Skeletal muscle cell (primary cell): ENCODE measurements around the gene CIBAR2.
"Not testable (repeated sequence)": the region's sequence is repeated elsewhere in the genome, so short reads cannot be mapped to it uniquely, and the experiment has no call there.

ENCODE experiments used
- DNase-seq: peaks from one replicate; pipeline ENCODE4 v3.0.0-alpha.2; 2010; ENCODE audit warnings: low read depth
- H3K4me3 ChIP-seq: 2 replicates; pipeline ENCODE4 v1.5.1; 2011; ENCODE audit warnings: low read depth, mild to moderate bottlenecking, control low read depth, low read length, moderate library complexity

The CIBAR2 gene

GRCh38 chr16:85072947-85073346 is 39.3 kb downstream of the CIBAR2 start:
- H3K4me3 ChIP-seq: no peak overlapping the region
- peak; percentile 48 for DNase-seq

DNA sequence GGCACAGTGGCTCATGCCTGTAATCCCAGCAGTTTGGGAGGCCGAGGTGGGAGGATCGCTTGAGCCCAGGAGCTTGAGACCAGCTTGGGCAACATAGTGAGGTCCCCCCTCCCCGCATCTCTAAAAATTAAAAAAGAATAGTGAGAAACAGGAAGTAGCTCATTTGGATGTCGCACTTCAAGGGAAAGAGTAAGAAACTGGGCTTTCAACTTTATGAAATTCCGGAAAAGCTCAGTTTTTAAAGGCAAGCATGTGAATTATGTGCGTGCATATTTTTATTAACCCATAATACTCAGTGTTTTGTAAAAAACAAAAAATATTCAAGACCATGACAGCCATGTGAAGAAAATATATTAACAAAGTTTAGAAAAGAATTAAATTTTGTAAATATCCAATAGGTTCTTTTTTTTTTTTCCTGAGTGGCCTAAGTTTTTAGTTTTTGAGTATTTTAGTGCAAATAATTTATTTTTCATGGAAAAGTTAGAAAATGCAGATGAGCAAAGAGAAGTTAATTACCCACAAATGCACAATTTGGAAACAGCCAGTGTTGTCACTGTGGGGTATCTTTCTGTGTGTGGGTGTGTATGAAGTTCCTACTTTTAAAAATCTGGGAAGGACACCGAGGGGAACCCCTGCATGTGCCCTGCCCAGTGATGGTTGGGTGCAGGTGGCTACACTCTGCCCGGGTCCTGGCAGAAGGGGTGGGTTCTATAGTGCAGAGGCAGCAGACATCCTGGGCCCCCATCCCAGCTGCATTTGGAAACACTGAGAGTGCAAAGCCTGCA is 40.0 kb downstream of the CIBAR2 start:
- no peak overlapping the region for H3K4me3 ChIP-seq
- no peak for DNase-seq

GRCh38 chr16:85069171-85069570 is 43.1 kb downstream of the CIBAR2 start:
- DNase-seq: no peak

GRCh38 chr16:85068746-85069145 is 43.5 kb downstream of the CIBAR2 start:
- H3K4me3 ChIP-seq: no peak overlapping the region
- DNase-seq: no peak

More at GRCh38 chr16:85069171-85069570, 43.1 kb downstream of the CIBAR2 start:
- no peak overlapping the region for H3K4me3 ChIP-seq

GRCh38 chr16:85067426-85067825 is 44.8 kb downstream of the CIBAR2 start:
- no peak overlapping the region for H3K4me3 ChIP-seq
- no peak for DNase-seq

DNA sequence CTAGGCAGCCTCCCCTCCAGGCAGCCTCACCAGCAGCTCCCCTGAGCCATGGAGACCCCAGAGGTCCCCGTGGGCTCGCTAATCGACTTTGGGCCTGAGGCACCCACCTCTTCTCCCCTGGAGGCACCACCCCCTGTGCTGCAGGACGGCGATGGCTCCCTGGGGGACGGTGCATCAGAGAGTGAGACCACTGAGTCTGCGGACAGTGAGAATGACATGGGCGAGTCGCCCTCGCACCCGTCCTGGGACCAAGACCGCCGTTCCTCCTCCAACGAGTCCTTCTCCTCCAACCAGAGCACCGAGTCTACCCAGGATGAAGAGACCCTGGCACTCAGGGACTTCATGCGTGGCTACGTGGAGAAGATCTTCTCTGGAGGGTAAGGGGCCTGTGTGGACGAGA is 45.2 kb downstream of the CIBAR2 start:
- H3K4me3 ChIP-seq: no peak overlapping the region
- no peak for DNase-seq

DNA sequence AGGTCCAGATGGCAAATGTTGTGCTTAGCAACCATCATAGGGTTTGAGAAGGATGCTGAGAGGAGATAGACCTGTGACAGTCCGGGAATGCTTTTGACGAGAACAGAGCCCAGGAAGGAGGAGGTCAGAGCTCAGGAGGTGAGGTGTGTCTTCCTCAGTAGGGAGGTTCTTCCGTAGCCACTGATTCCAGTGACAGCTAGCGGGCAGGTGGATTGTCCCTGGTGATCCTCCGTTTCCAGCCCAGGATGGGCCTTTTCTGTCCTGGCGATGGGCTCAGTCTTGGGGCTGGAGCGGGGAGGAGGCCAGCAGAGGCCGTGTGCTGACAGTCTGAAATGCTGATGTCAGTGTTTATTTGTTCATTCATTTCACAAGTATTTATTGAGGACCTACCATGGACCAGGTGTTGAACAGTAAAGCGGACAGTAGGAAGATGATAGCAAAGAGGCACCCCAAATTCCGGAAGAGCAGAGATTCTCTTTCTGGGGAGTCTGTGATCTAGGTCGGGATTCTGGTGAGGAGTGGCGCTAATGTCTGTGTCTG is 45.9 kb downstream of the CIBAR2 start:
- no peak overlapping the region for H3K4me3 ChIP-seq
- no peak for DNase-seq

GRCh38 chr16:85065099-85065498 is 47.2 kb downstream of the CIBAR2 start:
- DNase-seq: no peak
- no peak overlapping the region for H3K4me3 ChIP-seq

DNA sequence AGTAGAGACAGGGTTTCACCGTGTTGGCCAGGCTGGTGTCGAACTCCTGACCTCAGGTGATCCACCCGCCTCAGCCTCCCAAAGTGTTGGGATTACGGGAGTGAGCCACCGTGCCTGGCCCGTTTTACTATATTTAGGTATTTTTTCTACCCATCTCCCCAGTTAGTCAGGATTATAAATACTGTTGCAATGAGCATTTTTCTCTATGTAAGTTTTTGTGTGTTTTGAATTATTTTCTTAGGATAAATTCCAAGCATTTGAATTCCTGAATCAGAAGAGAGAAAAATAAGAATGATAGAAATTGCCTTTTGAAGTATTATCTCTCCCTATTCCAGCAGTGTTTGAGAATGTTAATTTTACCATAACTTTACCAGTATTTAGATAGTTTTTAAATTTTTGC is 48.1 kb downstream of the CIBAR2 start:
- no peak overlapping the region for H3K4me3 ChIP-seq
- no peak for DNase-seq

- no peak overlapping the region for H3K4me3 ChIP-seq
- no peak for DNase-seq
Measured at GRCh38 chr16:85062845-85063244, 49.4 kb downstream of the CIBAR2 start.

GRCh38 chr16:85062323-85062722 is 49.9 kb downstream of the CIBAR2 start:
- DNase-seq: no peak
- no peak overlapping the region for H3K4me3 ChIP-seq

DNA sequence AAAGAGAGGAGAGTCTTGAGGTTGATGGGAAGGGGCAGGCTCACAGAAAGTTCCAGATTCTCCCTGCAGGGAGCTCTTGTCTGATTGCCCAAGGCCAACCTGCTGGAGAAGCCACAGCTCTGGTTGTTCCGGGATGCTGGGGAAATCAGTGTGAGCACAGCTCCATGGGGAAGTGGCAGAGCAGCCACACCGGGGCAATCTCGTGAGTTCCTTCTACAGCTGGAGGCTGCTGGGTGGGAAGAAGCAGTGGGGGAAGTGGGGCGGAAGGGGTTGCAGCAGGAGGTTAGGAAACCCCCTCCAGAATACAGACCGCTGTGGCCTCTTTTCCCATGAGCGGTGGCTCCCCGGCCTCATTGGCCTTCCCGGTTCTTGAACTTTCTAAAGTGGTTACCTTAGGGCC is 50.7 kb downstream of the CIBAR2 start:
- H3K4me3 ChIP-seq: no peak overlapping the region
- DNase-seq: no peak

GRCh38 chr16:85058909-85059308 is 53.4 kb downstream of the CIBAR2 start:
- H3K4me3 ChIP-seq: no peak overlapping the region
- DNase-seq: no peak

GRCh38 chr16:85057948-85058347 is 54.3 kb downstream of the CIBAR2 start:
- no peak for DNase-seq

DNA sequence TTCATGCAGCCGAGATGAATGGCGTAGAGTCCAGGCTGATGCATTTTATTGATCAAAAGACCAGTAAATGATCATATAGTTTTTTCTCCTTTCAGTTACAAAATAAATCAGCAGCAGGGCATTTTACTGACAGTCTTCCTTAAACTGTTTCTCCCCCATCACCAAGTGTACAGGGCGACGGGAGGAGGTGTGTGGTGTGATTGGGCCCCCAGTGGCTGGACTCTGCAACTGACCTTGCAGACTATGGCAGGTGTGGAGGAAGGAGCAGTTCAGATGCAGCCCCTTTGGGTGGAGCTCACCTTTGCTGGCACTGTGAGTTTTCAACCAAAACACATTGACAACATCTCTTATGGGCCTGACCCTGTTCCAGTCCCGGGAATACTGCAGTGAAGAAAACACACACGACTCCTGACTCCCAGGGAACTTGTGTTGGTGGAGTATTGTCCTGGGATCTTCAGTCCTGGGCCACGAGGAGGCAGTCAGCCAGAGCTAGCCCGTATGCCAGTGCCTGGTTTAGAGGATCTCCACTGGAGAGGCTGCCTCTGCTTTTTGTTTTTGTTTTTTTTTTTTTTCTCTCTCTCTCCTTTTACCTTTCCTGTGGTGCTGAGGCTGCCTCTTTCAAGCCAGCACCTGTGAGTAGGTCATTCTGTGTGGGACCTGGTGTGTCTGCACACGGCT is 54.9 kb downstream of the CIBAR2 start:
- H3K4me3 ChIP-seq: no peak overlapping the region
- no peak for DNase-seq

More at GRCh38 chr16:85057948-85058347, 54.3 kb downstream of the CIBAR2 start:
- no peak overlapping the region for H3K4me3 ChIP-seq

DNA sequence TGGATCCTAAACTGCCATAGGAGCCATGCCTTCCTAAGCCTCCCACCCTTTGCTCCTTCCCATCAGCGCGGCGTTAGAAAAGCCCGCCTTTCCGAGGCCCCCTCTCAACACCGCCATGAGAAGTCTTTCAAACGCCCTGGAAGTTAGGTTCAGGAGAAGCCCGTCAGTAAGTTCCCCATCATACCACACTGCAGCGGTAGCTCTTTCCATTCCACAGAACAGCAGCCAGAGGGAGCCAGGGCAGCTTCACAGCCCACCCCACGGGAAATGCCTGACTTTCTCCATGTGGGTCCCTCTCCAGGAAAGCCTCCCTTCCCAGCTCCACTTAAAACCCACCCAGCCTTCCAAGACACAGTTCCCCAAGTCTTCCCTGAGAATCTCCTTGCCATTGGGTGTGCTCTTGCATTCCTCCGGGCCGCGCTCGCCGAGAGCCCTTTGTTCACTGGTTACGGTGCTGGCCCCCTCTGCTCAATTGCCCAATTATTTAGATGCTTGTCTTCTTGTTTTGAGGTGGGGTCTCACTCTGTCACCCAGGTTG is 56.0 kb downstream of the CIBAR2 start:
- DNase-seq: no peak
- no peak overlapping the region for H3K4me3 ChIP-seq

- DNase-seq: peak; percentile 28
- peak overlapping the region; percentile 18 for H3K4me3 ChIP-seq
Measured at GRCh38 chr16:85055493-85056210, 56.6 kb downstream of the CIBAR2 start.

DNA sequence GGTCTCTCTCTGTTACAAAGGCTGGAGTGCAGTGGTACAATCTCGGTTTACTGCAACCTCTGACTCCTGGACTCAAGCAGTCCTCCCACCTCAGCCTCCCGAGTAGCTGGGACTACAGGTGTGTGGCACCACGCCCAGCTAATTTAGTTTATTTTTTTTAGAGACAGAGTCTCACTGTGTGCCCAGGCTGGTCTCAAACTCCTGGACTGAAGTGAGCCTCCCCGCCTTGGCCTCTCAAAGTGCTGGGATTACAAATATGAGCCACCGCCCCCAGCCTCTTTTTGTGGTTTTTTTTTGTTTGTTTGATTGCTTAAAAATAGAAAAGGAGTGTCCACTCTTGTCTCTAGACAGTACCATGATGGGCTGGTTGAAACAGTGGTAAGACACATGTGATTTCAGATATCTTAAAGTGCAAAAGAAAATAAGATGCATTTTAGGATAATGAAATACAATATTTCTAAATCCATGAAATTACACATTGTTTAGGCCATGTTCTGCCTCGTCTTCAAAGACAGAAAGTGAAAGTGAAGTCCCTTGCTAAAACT is 57.3 kb downstream of the CIBAR2 start:
- H3K4me3 ChIP-seq: peak overlapping the region; percentile 18
- no peak for DNase-seq

GRCh38 chr16:85054321-85054720 is 58.0 kb downstream of the CIBAR2 start:
- H3K4me3 ChIP-seq, DNase-seq: not testable (repeated sequence)

DNA sequence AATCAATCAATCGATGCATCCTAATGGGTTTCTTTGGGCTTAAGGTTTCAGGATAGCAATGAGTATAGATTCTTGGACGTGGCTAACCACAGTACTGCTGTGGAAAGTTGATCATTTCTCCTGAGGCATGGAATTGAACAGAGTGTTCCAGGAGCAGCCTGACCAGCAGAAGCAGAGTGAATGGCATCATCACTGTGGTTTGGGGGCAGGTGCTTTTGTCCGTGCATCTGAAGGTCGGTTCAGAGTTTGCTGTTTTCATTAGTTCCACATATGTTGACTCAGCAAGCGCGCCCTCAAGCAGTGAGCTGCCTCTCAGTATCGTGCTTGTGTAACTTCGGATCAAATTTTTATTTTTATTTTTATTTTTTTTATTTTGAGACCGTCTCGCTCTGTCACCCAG is 59.7 kb downstream of the CIBAR2 start:
- peak; percentile 76 for DNase-seq
- H3K4me3 ChIP-seq: no peak overlapping the region
